ENCODE measurements around the gene OPN1MW.
"Not testable (repeated sequence)": the region's sequence is repeated elsewhere in the genome, so short reads cannot be mapped to it uniquely, and the experiment has no call there.

OPN1MW gene

DNA sequence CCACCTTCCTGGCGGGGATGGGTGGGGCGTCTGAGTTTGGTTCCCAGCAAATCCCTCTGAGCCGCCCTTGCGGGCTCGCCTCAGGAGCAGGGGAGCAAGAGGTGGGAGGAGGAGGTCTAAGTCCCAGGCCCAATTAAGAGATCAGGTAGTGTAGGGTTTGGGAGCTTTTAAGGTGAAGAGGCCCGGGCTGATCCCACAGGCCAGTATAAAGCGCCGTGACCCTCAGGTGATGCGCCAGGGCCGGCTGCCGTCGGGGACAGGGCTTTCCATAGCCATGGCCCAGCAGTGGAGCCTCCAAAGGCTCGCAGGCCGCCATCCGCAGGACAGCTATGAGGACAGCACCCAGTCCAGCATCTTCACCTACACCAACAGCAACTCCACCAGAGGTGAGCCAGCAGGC, 38.4 kb upstream of the OPN1MW start, which contains the start of gene OPN1LW:
TSS of gene OPN1LW (plus strand) at position 234 of the 400 bp plus-strand sequence. CDS start at position 275, 41 bp downstream.
- H2BK12ac ChIP-seq (ENCODE audit: low read length in 2 of 2); H2BK15ac ChIP-seq (ENCODE audit: low read depth, poor library complexity, severe bottlenecking); H3K14ac ChIP-seq (ENCODE audit: low read length in 2 of 2); H4K8ac ChIP-seq (ENCODE audit: low read length); H3K23ac ChIP-seq (ENCODE audit: low read length in 2 of 2); H3K9ac ChIP-seq (ENCODE audit: low read length); H2AK5ac ChIP-seq (ENCODE audit: low read length, severe bottlenecking); H3K4me1 ChIP-seq (ENCODE audit: control insufficient read depth, insufficient read depth, low read depth, low read length); H2AFZ ChIP-seq (ENCODE audit: low read depth, low read length); H3K27ac ChIP-seq (ENCODE audit: low read length, poor library complexity, severe bottlenecking); H3K36me3 ChIP-seq (ENCODE audit: control insufficient read depth in 1 of 2, insufficient read depth in 2 of 2, low read depth in 1 of 2, low read length in 2 of 2); H4K91ac ChIP-seq (ENCODE audit: low read length); H3K4ac ChIP-seq (ENCODE audit: low read depth in 1 of 2, low read length in 2 of 2); H3K79me1 ChIP-seq (replicated peaks; ENCODE audit: low read length, poor library complexity, severe bottlenecking); H3K4me2 ChIP-seq (ENCODE audit: low read length, poor library complexity, severe bottlenecking); H3K9me3 ChIP-seq (ENCODE audit: control insufficient read depth, low read length); DNase-seq; H2BK120ac ChIP-seq (ENCODE audit: low read depth, low read length); H3K4me3 ChIP-seq (ENCODE audit: insufficient read depth in 1 of 2, low read depth in 1 of 2, low read length in 2 of 2); H3K18ac ChIP-seq (ENCODE audit: low read depth in 1 of 2, low read length in 2 of 2); H2BK5ac ChIP-seq (ENCODE audit: low read depth, low read length, poor library complexity, severe bottlenecking): not testable (repeated sequence)
- 93% methylated on average over 2 of the region's 15 CpGs for WGBS
- H3K27me3 ChIP-seq (ENCODE audit: control insufficient read depth in 1 of 2, insufficient read depth in 1 of 2, low read length in 2 of 2), result peaks cover 3 to 12% of the 10 kb centered on the region in 2 experiments

DNA sequence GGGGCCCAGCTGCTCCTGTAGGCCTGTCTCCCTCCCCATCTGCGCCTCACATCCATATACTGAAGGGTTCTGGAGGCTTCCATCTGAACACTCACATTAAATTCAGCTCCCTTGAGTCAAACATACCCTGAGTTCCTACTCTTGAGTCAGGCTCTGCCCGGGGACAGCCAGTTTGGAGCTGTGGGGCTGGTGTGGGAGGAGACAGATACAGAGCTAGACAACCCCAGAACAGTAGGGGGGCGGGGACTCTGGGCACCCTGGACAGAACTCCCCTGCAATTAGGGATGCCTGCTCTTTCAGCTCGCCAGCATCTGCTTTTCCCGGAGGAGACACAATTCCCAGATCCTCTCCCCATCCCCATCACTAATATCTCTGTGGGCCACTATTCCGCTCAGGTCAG, 31.4 kb upstream of the OPN1MW start:
- H3K4me3 ChIP-seq (ENCODE audit: insufficient read depth in 1 of 2, low read depth in 1 of 2, low read length in 2 of 2), result not testable (repeated sequence)

DNA sequence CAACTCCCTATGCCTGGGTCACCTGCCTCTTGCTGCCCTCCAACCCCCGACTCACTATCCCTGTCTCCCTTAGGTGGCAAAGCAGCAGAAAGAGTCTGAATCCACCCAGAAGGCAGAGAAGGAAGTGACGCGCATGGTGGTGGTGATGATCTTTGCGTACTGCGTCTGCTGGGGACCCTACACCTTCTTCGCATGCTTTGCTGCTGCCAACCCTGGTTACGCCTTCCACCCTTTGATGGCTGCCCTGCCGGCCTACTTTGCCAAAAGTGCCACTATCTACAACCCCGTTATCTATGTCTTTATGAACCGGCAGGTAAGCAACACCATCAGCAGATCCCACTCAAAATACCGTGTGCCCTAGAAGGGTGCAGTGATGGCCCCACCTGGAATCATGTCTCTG, 26.2 kb upstream of the OPN1MW start:
- not testable (repeated sequence) for H3K4me3 ChIP-seq (ENCODE audit: insufficient read depth in 1 of 2, low read depth in 1 of 2, low read length in 2 of 2); H4K91ac ChIP-seq (ENCODE audit: low read length); H2AK5ac ChIP-seq (ENCODE audit: low read length, severe bottlenecking); H3K9ac ChIP-seq (ENCODE audit: low read length); H2BK120ac ChIP-seq (ENCODE audit: low read depth, low read length); H3K36me3 ChIP-seq (ENCODE audit: control insufficient read depth in 1 of 2, insufficient read depth in 2 of 2, low read depth in 1 of 2, low read length in 2 of 2); H3K4ac ChIP-seq (ENCODE audit: low read depth in 1 of 2, low read length in 2 of 2); H3K14ac ChIP-seq (ENCODE audit: low read length in 2 of 2); H2BK15ac ChIP-seq (ENCODE audit: low read depth, poor library complexity, severe bottlenecking); H3K79me1 ChIP-seq (replicated peaks; ENCODE audit: low read length, poor library complexity, severe bottlenecking); H2AFZ ChIP-seq (ENCODE audit: low read depth, low read length); H4K8ac ChIP-seq (ENCODE audit: low read length); H3K23ac ChIP-seq (ENCODE audit: low read length in 2 of 2); H2BK5ac ChIP-seq (ENCODE audit: low read depth, low read length, poor library complexity, severe bottlenecking); H3K4me2 ChIP-seq (ENCODE audit: low read length, poor library complexity, severe bottlenecking); H2BK12ac ChIP-seq (ENCODE audit: low read length in 2 of 2); H3K4me1 ChIP-seq (ENCODE audit: control insufficient read depth, insufficient read depth, low read depth, low read length); H3K27me3 ChIP-seq (ENCODE audit: control insufficient read depth in 1 of 2, insufficient read depth in 1 of 2, low read length in 2 of 2); DNase-seq; H3K27ac ChIP-seq (ENCODE audit: low read length, poor library complexity, severe bottlenecking); H3K9me3 ChIP-seq (ENCODE audit: control insufficient read depth, low read length); H3K18ac ChIP-seq (ENCODE audit: low read depth in 1 of 2, low read length in 2 of 2)
- 100% methylated on average over 4 of the region's 11 CpGs for WGBS

More for the DNA sequence above, 31.4 kb upstream of the OPN1MW start:
- not testable (repeated sequence) for H3K9ac ChIP-seq (ENCODE audit: low read length); H4K8ac ChIP-seq (ENCODE audit: low read length); H4K91ac ChIP-seq (ENCODE audit: low read length); DNase-seq; H3K9me3 ChIP-seq (ENCODE audit: control insufficient read depth, low read length); H3K27ac ChIP-seq (ENCODE audit: low read length, poor library complexity, severe bottlenecking); H2AK5ac ChIP-seq (ENCODE audit: low read length, severe bottlenecking); H2BK5ac ChIP-seq (ENCODE audit: low read depth, low read length, poor library complexity, severe bottlenecking); H2BK120ac ChIP-seq (ENCODE audit: low read depth, low read length); H3K27me3 ChIP-seq (ENCODE audit: control insufficient read depth in 1 of 2, insufficient read depth in 1 of 2, low read length in 2 of 2); H2BK12ac ChIP-seq (ENCODE audit: low read length in 2 of 2); H3K4ac ChIP-seq (ENCODE audit: low read depth in 1 of 2, low read length in 2 of 2); H3K4me2 ChIP-seq (ENCODE audit: low read length, poor library complexity, severe bottlenecking); H3K4me1 ChIP-seq (ENCODE audit: control insufficient read depth, insufficient read depth, low read depth, low read length); H2AFZ ChIP-seq (ENCODE audit: low read depth, low read length); H3K79me1 ChIP-seq (replicated peaks; ENCODE audit: low read length, poor library complexity, severe bottlenecking); H3K23ac ChIP-seq (ENCODE audit: low read length in 2 of 2); H3K14ac ChIP-seq (ENCODE audit: low read length in 2 of 2); H2BK15ac ChIP-seq (ENCODE audit: low read depth, poor library complexity, severe bottlenecking); H3K18ac ChIP-seq (ENCODE audit: low read depth in 1 of 2, low read length in 2 of 2); H3K36me3 ChIP-seq (ENCODE audit: control insufficient read depth in 1 of 2, insufficient read depth in 2 of 2, low read depth in 1 of 2, low read length in 2 of 2)
- no CpG with 5 or more reads among the region's 6 CpGs for WGBS

DNA sequence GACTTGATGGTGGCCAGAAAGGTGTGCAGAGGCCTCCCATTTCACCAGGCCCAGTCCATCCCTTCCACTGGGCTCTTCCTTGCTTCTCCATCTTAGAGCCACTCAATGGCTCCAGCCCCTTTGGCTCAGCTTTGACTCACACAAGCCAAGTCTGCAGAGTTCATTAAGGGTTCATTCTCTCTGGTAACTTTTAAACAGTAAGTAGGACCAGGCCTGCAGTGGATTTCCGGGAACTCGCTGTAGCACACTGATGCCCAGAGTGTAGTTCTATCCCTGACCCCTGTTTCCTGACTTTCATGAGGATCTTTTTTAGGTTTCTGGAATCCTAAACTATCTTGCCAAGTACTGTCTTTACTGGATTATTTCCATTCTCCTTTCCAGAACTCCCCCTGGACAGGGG, 25.2 kb upstream of the OPN1MW start:
- not testable (repeated sequence) for H2BK120ac ChIP-seq (ENCODE audit: low read depth, low read length); DNase-seq
- WGBS, result no CpG with 5 or more reads among the region's 2 CpGs

More for the DNA sequence above, 25.2 kb upstream of the OPN1MW start:
- not testable (repeated sequence) for H3K4me3 ChIP-seq (ENCODE audit: insufficient read depth in 1 of 2, low read depth in 1 of 2, low read length in 2 of 2); H3K9ac ChIP-seq (ENCODE audit: low read length); H3K36me3 ChIP-seq (ENCODE audit: control insufficient read depth in 1 of 2, insufficient read depth in 2 of 2, low read depth in 1 of 2, low read length in 2 of 2); H3K4me2 ChIP-seq (ENCODE audit: low read length, poor library complexity, severe bottlenecking); H3K18ac ChIP-seq (ENCODE audit: low read depth in 1 of 2, low read length in 2 of 2); H3K9me3 ChIP-seq (ENCODE audit: control insufficient read depth, low read length); H3K27ac ChIP-seq (ENCODE audit: low read length, poor library complexity, severe bottlenecking); H3K14ac ChIP-seq (ENCODE audit: low read length in 2 of 2); H2BK5ac ChIP-seq (ENCODE audit: low read depth, low read length, poor library complexity, severe bottlenecking); H3K23ac ChIP-seq (ENCODE audit: low read length in 2 of 2); H3K4ac ChIP-seq (ENCODE audit: low read depth in 1 of 2, low read length in 2 of 2); H2AK5ac ChIP-seq (ENCODE audit: low read length, severe bottlenecking); H3K79me1 ChIP-seq (replicated peaks; ENCODE audit: low read length, poor library complexity, severe bottlenecking); H4K91ac ChIP-seq (ENCODE audit: low read length); H3K27me3 ChIP-seq (ENCODE audit: control insufficient read depth in 1 of 2, insufficient read depth in 1 of 2, low read length in 2 of 2); H2AFZ ChIP-seq (ENCODE audit: low read depth, low read length); H2BK12ac ChIP-seq (ENCODE audit: low read length in 2 of 2); H4K8ac ChIP-seq (ENCODE audit: low read length); H3K4me1 ChIP-seq (ENCODE audit: control insufficient read depth, insufficient read depth, low read depth, low read length); H2BK15ac ChIP-seq (ENCODE audit: low read depth, poor library complexity, severe bottlenecking)

All from mesenchymal stem cell (in vitro differentiated cells and primary cell).